ENCODE data around the gene TUBB2B. TPM values are rescaled to one million over a fixed set of nuclear protein-coding genes. Genes with fewer than 3 reads are reported as not detected.
A peak's percentile ranks its signal among the peaks of the same experiment; 100 is the strongest.

The TUBB2B gene
- total RNA-seq, 1 experiment from 2014 or later = 144 TPM

DNA sequence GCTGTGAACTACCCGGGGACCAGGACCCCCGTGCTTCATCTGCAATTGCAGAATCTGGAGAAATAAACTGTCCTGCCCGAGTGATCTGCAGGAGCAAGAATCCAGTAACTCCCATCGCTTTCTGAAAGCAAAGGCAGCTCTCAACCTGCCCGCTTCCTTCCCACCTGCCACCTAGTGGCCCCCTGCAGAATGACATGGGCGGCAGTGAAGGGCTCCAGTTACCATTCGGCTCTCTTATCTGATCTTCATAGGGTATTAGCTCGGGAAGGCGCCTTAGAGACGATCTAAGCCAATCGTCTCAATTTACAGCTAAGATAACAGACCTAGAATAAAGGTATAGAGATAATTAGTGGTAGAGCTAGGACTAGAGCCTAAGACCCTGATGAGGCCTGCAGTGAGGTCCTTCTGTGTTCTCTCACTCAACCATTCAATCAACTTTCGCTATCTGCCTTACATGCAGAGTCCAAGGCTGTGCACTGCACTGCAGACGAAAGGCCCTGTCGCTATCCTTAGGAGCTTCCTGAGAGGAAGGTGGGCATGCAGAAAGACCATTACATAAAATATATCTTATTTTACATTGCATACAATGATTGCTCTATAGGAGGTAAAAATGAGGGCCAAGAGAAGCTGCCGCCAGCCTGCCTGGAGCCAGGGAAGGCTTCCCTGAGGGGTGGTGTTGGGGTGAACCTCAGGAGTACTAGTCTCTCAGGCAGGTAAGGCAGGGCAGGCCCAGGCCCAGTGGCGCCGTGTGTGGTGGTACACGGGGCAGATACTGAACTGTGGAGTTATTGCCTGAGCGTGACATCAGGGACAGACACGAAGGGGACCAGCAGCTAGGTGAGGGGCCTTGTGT lies 24.2 kb upstream of the TUBB2B start:
- ChIA-PET POLR2A (ENCODE audit: low non-redundant PET) (no interaction called here), CTCF (interaction anchor here (0.5 to 1.3 kb wide), 13 partner anchors 11 to 514 kb away, joined by 3 to 6 read pairs (median 4); partner anchors contain the start of genes NQO2 and TUBB2A)
- BruUV-seq (replicated peaks) = no TSS peak
- DNase-seq (ENCODE audit: low spot score) = peak; percentile 90
- intact Hi-C loops (cut with micrococcal nuclease; ENCODE audit: unreplicated experiment) = loop anchor here (1.0 to 10.0 kb wide), 3 partner anchors 97 to 254 kb away; partner anchors contain the start of genes NQO2 and TUBB2A
- H3K9me3 ChIP-seq (ENCODE audit: low read depth, low read length, poor library complexity, severe bottlenecking) = no peaks in the 10 kb centered on the region
- TF ChIP-seq CTCF (conservative IDR thresholded peaks at IDR 0.05; ENCODE audit: low read depth, low read length) (peak; percentile 97), EZH2 (IDR thresholded peaks at IDR 0.05; ENCODE audit: borderline replicate concordance, low read depth, low read length, poor library complexity, severe bottlenecking) (no peak)
- no peak overlapping the region for H3K27ac ChIP-seq (ENCODE audit: low read depth, low read length, poor library complexity, severe bottlenecking)
- no peak overlapping the region for H3K4me3 ChIP-seq (ENCODE audit: low read depth, low read length, poor library complexity, severe bottlenecking)
- no peaks in the 10 kb centered on the region for H3K4me1 ChIP-seq (ENCODE audit: insufficient read depth, low read length, poor library complexity, severe bottlenecking)
- no peaks in the 10 kb centered on the region for H3K36me3 ChIP-seq (ENCODE audit: insufficient read depth, low read length, poor library complexity, severe bottlenecking)
- H3K27me3 ChIP-seq (replicated peaks; ENCODE audit: insufficient read depth, low read depth, low read length, poor library complexity) = no peaks in the 10 kb centered on the region

DNA sequence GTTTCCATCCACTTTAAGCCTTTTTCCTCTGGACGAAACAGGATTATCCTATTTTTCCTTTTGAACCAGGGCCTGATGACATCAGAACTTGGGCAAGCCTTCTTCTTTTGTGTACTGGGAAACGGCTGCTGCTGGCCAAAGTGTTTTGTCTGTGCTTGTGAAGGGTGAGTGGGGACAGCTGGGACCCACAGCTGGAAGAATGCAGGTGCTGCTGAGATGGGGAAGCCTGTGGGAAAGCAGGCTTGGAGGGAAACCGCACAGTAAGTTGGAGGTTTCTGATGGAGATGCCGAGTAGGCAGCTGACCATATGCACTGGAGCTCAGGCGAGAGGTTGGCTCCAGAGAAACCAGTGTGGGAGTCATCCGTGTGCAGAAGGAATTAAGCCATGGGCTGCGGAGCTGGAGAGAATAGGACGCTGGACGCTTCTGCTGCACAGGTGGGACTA lies 22.8 kb upstream of the TUBB2B start:
- CTCF ChIA-PET = interaction anchor here (1.3 kb wide), 1 partner anchor 93 kb away, joined by 4 read pairs; the partner anchor contains the start of gene TUBB2A
- Histone ChIP-seq H3K4me1 (ENCODE audit: insufficient read depth, low read length, poor library complexity, severe bottlenecking) (no peaks in the 10 kb centered on the region), H3K9me3 (ENCODE audit: low read depth, low read length, poor library complexity, severe bottlenecking) (no peaks in the 10 kb centered on the region), H3K36me3 (ENCODE audit: insufficient read depth, low read length, poor library complexity, severe bottlenecking) (no peaks in the 10 kb centered on the region), H3K4me3 (ENCODE audit: low read depth, low read length, poor library complexity, severe bottlenecking) (no peak overlapping the region), H3K27me3 (replicated peaks; ENCODE audit: insufficient read depth, low read depth, low read length, poor library complexity) (no peaks in the 10 kb centered on the region), H3K27ac (ENCODE audit: low read depth, low read length, poor library complexity, severe bottlenecking) (no peak overlapping the region)
- POLR2A ChIA-PET (ENCODE audit: low non-redundant PET) = no interaction called here
- DNase-seq (ENCODE audit: low spot score) = no peak
- BruUV-seq (replicated peaks) = no TSS peak
- intact Hi-C loops (cut with micrococcal nuclease; ENCODE audit: unreplicated experiment) = loop anchor here (5.0 to 10.0 kb wide), 2 partner anchors 95 to 253 kb away; partner anchors contain the start of genes NQO2 and TUBB2A
- no peak for TF ChIP-seq EZH2 (IDR thresholded peaks at IDR 0.05; ENCODE audit: borderline replicate concordance, low read depth, low read length, poor library complexity, severe bottlenecking)
- no peak for TF ChIP-seq CTCF (conservative IDR thresholded peaks at IDR 0.05; ENCODE audit: low read depth, low read length)

- Histone ChIP-seq H3K27me3 (replicated peaks; ENCODE audit: insufficient read depth, low read depth, low read length, poor library complexity) (no peaks in the 10 kb centered on the region), H3K4me1 (ENCODE audit: insufficient read depth, low read length, poor library complexity, severe bottlenecking) (no peaks in the 10 kb centered on the region), H3K9me3 (ENCODE audit: low read depth, low read length, poor library complexity, severe bottlenecking) (no peaks in the 10 kb centered on the region), H3K4me3 (ENCODE audit: low read depth, low read length, poor library complexity, severe bottlenecking) (no peak overlapping the region), H3K27ac (ENCODE audit: low read depth, low read length, poor library complexity, severe bottlenecking) (no peak overlapping the region), H3K36me3 (ENCODE audit: insufficient read depth, low read length, poor library complexity, severe bottlenecking) (no peaks in the 10 kb centered on the region)
- no TSS peak for BruUV-seq (replicated peaks)
- ChIA-PET POLR2A (ENCODE audit: low non-redundant PET) (no interaction called here), CTCF (interaction anchor here (1.6 kb wide), 1 partner anchor 8 kb away, joined by 3 read pairs; the partner anchor contains the start of gene PSMG4)
- intact Hi-C loops (cut with micrococcal nuclease; ENCODE audit: unreplicated experiment) = loop anchor here (5.0 to 10.0 kb wide), 2 partner anchors 95 to 253 kb away; partner anchors contain the start of genes NQO2 and TUBB2A
- DNase-seq (ENCODE audit: low spot score) = no peak
- TF ChIP-seq EZH2 (IDR thresholded peaks at IDR 0.05; ENCODE audit: borderline replicate concordance, low read depth, low read length, poor library complexity, severe bottlenecking) = no peak
- TF ChIP-seq CTCF (conservative IDR thresholded peaks at IDR 0.05; ENCODE audit: low read depth, low read length) = no peak
Observed at GRCh38 chr6:3249821-3250220, 22.4 kb upstream of the TUBB2B start.

Data from A673 (cell line).